ENCODE results near the gene CDK14. TPM values are rescaled to one million over a fixed set of nuclear protein-coding genes. Genes with fewer than 3 reads are reported as not detected.
A peak's percentile ranks its signal among the peaks of the same experiment; 100 is the strongest.

CDK14 gene
- total RNA-seq, 1 donor from 2014 or later, result 131 TPM

DNA sequence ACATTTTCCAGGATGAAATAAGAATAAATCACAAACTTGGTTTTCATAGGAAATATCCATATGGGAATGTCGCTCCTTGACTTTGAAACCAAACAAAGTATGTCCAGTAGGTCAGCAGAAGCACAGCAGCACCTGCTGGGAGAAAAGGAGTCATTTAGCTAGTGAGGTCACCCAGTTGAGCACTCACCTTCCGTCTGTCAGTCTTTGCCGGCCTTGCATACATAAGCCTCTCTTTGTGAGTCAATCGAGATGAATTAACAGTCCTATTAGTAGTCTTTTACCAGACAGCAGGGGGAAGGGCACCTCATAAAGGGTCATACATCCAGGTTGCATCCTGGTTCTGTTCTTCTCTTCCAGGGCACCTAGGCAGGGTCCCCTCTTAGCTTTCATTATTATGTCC is 435.6 kb downstream of the CDK14 start:
- Mint-ChIP-seq H3K36me3 (ENCODE audit: unreplicated experiment) (peaks cover 17% of the 10 kb centered on the region), H3K27me3 (ENCODE audit: unreplicated experiment) (no peaks in the 10 kb centered on the region), H3K4me1 (ENCODE audit: unreplicated experiment) (peaks cover 36% of the 10 kb centered on the region), H3K27ac (ENCODE audit: unreplicated experiment) (no peak overlapping the region), H3K9me3 (ENCODE audit: unreplicated experiment) (no peaks in the 10 kb centered on the region), H3K4me3 (ENCODE audit: unreplicated experiment) (no peak overlapping the region)
- TF ChIP-seq, protein P1, sequence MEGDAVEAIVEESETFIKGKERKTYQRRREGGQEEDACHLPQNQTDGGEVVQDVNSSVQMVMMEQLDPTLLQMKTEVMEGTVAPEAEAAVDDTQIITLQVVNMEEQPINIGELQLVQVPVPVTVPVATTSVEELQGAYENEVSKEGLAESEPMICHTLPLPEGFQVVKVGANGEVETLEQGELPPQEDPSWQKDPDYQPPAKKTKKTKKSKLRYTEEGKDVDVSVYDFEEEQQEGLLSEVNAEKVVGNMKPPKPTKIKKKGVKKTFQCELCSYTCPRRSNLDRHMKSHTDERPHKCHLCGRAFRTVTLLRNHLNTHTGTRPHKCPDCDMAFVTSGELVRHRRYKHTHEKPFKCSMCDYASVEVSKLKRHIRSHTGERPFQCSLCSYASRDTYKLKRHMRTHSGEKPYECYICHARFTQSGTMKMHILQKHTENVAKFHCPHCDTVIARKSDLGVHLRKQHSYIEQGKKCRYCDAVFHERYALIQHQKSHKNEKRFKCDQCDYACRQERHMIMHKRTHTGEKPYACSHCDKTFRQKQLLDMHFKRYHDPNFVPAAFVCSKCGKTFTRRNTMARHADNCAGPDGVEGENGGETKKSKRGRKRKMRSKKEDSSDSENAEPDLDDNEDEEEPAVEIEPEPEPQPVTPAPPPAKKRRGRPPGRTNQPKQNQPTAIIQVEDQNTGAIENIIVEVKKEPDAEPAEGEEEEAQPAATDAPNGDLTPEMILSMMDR (IDR thresholded peaks at IDR 0.05), result no peak
- no peak for DNase-seq (ENCODE audit: extremely low spot score, unreplicated experiment)

DNA sequence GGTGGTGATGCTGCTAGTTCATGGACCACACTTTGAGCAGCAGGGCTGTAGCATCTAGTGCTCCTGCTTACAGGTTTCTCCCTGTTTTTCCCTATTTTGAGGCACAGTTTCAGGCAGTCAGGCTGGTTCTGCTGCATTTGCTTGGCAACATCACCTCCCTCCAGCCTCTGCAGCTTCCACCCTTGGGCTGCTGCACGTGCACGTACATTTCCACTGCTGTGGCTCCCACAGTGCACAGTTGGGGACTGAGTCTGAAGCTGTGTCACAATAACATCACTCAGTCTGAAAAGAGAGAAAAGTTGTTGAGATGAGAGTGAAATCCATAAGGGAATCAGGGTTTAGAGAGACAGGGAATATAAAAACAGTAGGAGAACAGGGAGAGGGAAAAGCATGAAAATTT is 437.5 kb downstream of the CDK14 start:
- TF ChIP-seq, protein P1 (IDR thresholded peaks at IDR 0.05), result no peak
- peaks cover 36% of the 10 kb centered on the region for H3K4me1 Mint-ChIP-seq (ENCODE audit: unreplicated experiment)
- H3K4me3 Mint-ChIP-seq (ENCODE audit: unreplicated experiment), result no peak overlapping the region
- no peak for DNase-seq (ENCODE audit: extremely low spot score, unreplicated experiment)
- H3K27me3 Mint-ChIP-seq (ENCODE audit: unreplicated experiment), result no peaks in the 10 kb centered on the region
- peaks cover 22% of the 10 kb centered on the region for H3K36me3 Mint-ChIP-seq (ENCODE audit: unreplicated experiment)
- no peaks in the 10 kb centered on the region for H3K9me3 Mint-ChIP-seq (ENCODE audit: unreplicated experiment)
- peak overlapping the region; percentile 15 for H3K27ac Mint-ChIP-seq (ENCODE audit: unreplicated experiment)

DNA sequence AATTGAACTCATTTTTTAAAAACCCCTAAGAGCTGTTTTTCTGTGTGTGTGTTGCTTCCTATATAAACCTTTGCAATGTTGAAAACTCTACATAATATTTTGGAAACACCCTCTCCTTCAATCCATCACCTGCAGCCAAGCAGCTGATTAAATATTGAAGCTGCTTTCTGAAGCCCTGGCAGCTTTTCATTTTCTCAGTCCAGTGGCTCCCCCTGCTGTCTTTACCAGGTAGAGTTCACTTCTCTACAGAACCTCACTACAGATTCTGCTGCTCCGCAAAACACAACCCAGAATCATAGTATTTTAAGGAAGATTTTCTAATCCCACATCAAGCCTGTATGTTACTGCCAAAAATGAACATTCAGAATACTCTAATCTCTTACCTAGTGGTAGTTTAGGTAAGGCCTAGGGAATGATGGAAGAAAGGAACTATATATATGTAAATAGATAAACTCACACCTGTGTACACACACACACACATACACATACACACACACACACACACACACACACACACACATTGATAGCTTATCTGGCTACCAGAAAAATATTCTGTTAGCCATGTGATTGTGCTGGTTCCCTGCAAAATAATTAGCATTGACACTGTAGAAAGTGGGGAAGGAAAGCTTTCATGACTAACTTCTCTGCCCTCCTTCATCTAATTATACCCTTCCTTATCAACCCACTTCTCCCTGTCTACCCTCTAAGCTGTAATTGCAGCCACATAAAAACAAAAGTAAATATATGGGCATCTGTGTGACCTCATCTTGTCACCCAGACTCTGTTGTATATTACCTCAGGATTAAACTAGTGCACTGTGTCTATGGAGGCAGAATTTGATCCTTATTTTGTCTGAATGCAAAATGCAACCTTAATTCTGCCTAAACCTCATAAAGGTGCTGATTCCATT is 438.6 kb downstream of the CDK14 start:
- no peaks in the 10 kb centered on the region for H3K9me3 Mint-ChIP-seq (ENCODE audit: unreplicated experiment)
- no peak for DNase-seq (ENCODE audit: extremely low spot score, unreplicated experiment)
- peak overlapping the region; percentile 20 for H3K27ac Mint-ChIP-seq (ENCODE audit: unreplicated experiment)

GRCh38 chr7:91039033-91039432 is 442.9 kb downstream of the CDK14 start:
- no peaks in the 10 kb centered on the region for H3K27me3 Mint-ChIP-seq (ENCODE audit: unreplicated experiment)
- no peak overlapping the region for H3K27ac Mint-ChIP-seq (ENCODE audit: unreplicated experiment)
- H3K9me3 Mint-ChIP-seq (ENCODE audit: unreplicated experiment), result no peaks in the 10 kb centered on the region
- peaks cover 34% of the 10 kb centered on the region for H3K4me1 Mint-ChIP-seq (ENCODE audit: unreplicated experiment)
- TF ChIP-seq, protein P1 (IDR thresholded peaks at IDR 0.05), result no peak
- H3K4me3 Mint-ChIP-seq (ENCODE audit: unreplicated experiment), result no peak overlapping the region
- peaks cover 20% of the 10 kb centered on the region for H3K36me3 Mint-ChIP-seq (ENCODE audit: unreplicated experiment)
- no peak for DNase-seq (ENCODE audit: extremely low spot score, unreplicated experiment)

More for the DNA sequence above, 438.6 kb downstream of the CDK14 start:
- Mint-ChIP-seq H3K27me3 (ENCODE audit: unreplicated experiment) (no peaks in the 10 kb centered on the region), H3K36me3 (ENCODE audit: unreplicated experiment) (peaks cover 29% of the 10 kb centered on the region), H3K4me3 (ENCODE audit: unreplicated experiment) (no peak overlapping the region), H3K4me1 (ENCODE audit: unreplicated experiment) (peaks cover 36% of the 10 kb centered on the region)
- TF ChIP-seq, protein P1 (IDR thresholded peaks at IDR 0.05), result peak; percentile 84

- no peaks in the 10 kb centered on the region for H3K27me3 Mint-ChIP-seq (ENCODE audit: unreplicated experiment)
- peaks cover 17% of the 10 kb centered on the region for H3K36me3 Mint-ChIP-seq (ENCODE audit: unreplicated experiment)
- TF ChIP-seq, protein P1 (IDR thresholded peaks at IDR 0.05), result no peak
- DNase-seq (ENCODE audit: extremely low spot score, unreplicated experiment), result no peak
- peak overlapping the region; percentile 31 for H3K27ac Mint-ChIP-seq (ENCODE audit: unreplicated experiment)
- no peaks in the 10 kb centered on the region for H3K9me3 Mint-ChIP-seq (ENCODE audit: unreplicated experiment)
- no peak overlapping the region for H3K4me3 Mint-ChIP-seq (ENCODE audit: unreplicated experiment)
- peaks cover 41% of the 10 kb centered on the region for H3K4me1 Mint-ChIP-seq (ENCODE audit: unreplicated experiment)
Observed at GRCh38 chr7:91041141-91041540, 445.0 kb downstream of the CDK14 start.

Measured in osteocyte (in vitro differentiated cells).